ENCODE results near the gene DPF3. TPM values are rescaled to one million over a fixed set of nuclear protein-coding genes. Genes with fewer than 3 reads are reported as not detected.

DPF3 gene
- total RNA-seq, 1 donor from 2014 or later: 1.3 TPM

DNA sequence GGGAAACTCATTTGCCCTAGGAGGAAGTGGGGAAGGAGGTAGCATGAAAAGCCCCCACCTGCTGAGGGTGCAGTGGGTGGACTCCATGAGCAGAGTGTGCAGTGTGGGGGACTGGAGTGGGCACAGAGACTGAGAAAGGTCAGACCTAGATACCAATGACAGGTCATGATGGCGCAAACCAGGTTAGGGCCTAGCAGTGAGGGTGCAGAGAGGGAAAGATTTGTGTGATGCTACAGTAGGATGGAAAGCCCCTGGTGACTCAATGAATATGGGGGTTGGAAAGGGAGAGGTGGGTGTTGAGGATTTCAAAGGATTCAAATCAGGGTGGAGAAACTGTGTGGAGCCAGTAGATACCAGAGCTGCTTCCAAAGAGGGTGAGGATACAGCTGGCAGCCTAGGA, 319.2 kb downstream of the DPF3 start:
- Mint-ChIP-seq H3K9me3 (no peaks in the 10 kb centered on the region), H3K27ac (ENCODE audit: unreplicated experiment) (no peak overlapping the region), H3K4me1 (no peaks in the 10 kb centered on the region), H3K27me3 (ENCODE audit: low read depth) (peaks cover 7% of the 10 kb centered on the region), H3K4me3 (no peak overlapping the region), H3K36me3 (ENCODE audit: low read depth) (no peaks in the 10 kb centered on the region)
- TF ChIP-seq, protein P1, sequence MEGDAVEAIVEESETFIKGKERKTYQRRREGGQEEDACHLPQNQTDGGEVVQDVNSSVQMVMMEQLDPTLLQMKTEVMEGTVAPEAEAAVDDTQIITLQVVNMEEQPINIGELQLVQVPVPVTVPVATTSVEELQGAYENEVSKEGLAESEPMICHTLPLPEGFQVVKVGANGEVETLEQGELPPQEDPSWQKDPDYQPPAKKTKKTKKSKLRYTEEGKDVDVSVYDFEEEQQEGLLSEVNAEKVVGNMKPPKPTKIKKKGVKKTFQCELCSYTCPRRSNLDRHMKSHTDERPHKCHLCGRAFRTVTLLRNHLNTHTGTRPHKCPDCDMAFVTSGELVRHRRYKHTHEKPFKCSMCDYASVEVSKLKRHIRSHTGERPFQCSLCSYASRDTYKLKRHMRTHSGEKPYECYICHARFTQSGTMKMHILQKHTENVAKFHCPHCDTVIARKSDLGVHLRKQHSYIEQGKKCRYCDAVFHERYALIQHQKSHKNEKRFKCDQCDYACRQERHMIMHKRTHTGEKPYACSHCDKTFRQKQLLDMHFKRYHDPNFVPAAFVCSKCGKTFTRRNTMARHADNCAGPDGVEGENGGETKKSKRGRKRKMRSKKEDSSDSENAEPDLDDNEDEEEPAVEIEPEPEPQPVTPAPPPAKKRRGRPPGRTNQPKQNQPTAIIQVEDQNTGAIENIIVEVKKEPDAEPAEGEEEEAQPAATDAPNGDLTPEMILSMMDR (conservative IDR thresholded peaks at IDR 0.05): no peak
- DNase-seq (ENCODE audit: low read depth, low spot score): no peak

DNA sequence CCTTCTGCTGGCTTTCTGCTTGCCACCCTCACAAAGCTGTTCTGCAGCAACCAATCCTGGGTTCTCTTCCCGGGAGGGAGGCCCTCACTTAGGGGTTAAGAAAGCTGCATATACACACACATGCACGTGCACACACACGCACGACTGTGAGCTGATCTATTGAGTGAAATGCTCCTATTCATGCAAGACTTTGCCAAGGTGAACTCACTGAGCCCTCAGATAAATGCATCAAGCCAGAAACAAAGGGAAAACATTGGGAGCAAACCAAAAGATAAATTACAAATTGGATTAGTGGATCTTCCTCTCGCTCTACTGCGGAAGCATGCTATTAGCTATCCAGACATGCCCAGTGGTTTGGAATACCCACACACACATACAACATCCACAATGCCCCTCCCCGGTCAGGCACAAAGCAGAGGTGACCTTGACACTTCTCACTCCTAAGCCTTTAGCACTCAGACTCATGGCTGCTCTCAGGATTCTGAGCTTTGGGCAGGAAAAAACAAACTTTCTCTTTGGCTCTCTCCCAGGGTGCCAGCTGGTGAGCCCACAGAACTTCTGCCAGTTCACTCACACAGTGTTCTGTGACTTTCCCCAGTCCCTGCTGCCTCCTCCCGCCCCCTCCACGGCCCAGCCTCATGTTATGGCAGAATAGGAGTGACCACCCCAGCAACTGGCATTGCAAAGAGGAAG, 320.0 kb downstream of the DPF3 start:
- no peak overlapping the region for H3K27ac Mint-ChIP-seq (ENCODE audit: unreplicated experiment)
- DNase-seq (ENCODE audit: low read depth, low spot score): no peak
- TF ChIP-seq, protein P1 (conservative IDR thresholded peaks at IDR 0.05): no peak
- H3K9me3 Mint-ChIP-seq: no peaks in the 10 kb centered on the region
- H3K27me3 Mint-ChIP-seq (ENCODE audit: low read depth): peaks cover 7% of the 10 kb centered on the region
- no peaks in the 10 kb centered on the region for H3K36me3 Mint-ChIP-seq (ENCODE audit: low read depth)
- H3K4me1 Mint-ChIP-seq: no peaks in the 10 kb centered on the region
- H3K4me3 Mint-ChIP-seq: no peak overlapping the region

Other genes with a start within 250 kb of the DPF3 start
- 9.5 and 10.6 TPM in 2 replicates for gene DCAF4, start 32.4 kb upstream of the DPF3 start, total RNA-seq
- 14.3 and 16.7 TPM in 2 replicates for gene ZFYVE1, start 133.0 kb upstream of the DPF3 start, total RNA-seq
- 117 and 119 TPM in 2 replicates for gene RBM25, start 164.4 kb upstream of the DPF3 start, total RNA-seq
- gene PSEN1, start 242.4 kb upstream of the DPF3 start, total RNA-seq: 53.4 and 53.9 TPM in 2 replicates